ENCODE measurements around the gene EIF4G1. TPM values are rescaled to one million over a fixed set of nuclear protein-coding genes. Genes with fewer than 3 reads are reported as not detected.

EIF4G1 gene
- total and polyA plus RNA-seq, 2 of the 8 experiments (the other 6 are each of a cell fraction or from before 2014, with no cell fraction given), result 318 to 473 TPM

DNA sequence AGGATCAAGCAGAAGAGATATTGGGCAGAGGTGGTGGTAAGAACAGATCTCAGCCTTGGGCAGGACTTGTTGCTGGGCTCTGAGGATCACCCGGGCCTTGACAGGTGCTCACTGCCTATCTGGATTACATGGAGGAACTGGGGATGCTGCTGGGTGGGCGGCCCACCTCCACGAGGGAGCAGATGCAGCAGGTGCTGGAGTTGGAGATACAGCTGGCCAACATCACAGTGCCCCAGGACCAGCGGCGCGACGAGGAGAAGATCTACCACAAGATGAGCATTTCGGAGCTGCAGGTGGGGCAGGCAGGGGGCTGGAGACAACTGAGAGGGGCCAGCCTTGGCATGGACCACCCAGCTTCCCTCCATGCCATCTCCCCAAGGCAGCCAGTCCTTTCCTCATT lies 30.7 kb upstream of the EIF4G1 start:
- H2AK5ac ChIP-seq (ENCODE audit: low read depth, low read length), result no peak overlapping the region
- CTCF ChIA-PET (ENCODE audit: partially characterized antibody), result interaction anchor here (0.6 to 6.0 kb wide), 17 partner anchors 8 to 387 kb away, joined by 3 to 47 read pairs (median 6); partner anchors contain the start of genes ABCF3 and CAMK2N2
- no peaks in the 10 kb centered on the region for H3K27me3 ChIP-seq (replicated peaks in 1 of 4; ENCODE audit: control insufficient read depth in 3 of 4, extremely low read depth in 1 of 4, insufficient read depth in 3 of 4, low read length in 3 of 4)
- no peak overlapping the region for H2BK5ac ChIP-seq (ENCODE audit: low read depth, low read length)
- H3K14ac ChIP-seq (ENCODE audit: insufficient read length), result no peak overlapping the region
- no peak overlapping the region for H3K56ac ChIP-seq (replicated peaks; ENCODE audit: insufficient read length, low read depth, low read length)
- DNase-seq (ENCODE audit: low read depth in 1 of 2, low spot score in 2 of 2), result no peak
- no peaks in the 10 kb centered on the region for H4K20me1 ChIP-seq (replicated peaks in 1 of 2; ENCODE audit: control insufficient read depth in 1 of 2, insufficient read depth in 2 of 2, low read length in 2 of 2)
- no peak overlapping the region for H3K23ac ChIP-seq (ENCODE audit: insufficient read length)
- H3K4me1 ChIP-seq (replicated peaks in 1 of 4; ENCODE audit: control insufficient read depth in 3 of 4, insufficient read depth in 4 of 4, low read length in 3 of 4), result peaks cover 0 to 2% (median 0%) of the 10 kb centered on the region in 4 experiments; a peak in 2 of 7 replicates
- no peak overlapping the region for H3K18ac ChIP-seq (ENCODE audit: extremely low read depth, low read length)
- H2BK120ac ChIP-seq (replicated peaks; ENCODE audit: low read depth, low read length), result no peak overlapping the region
- H4K8ac ChIP-seq (ENCODE audit: extremely low read depth, insufficient read depth, low read length), result no peak overlapping the region
- no peak overlapping the region for H4K5ac ChIP-seq (ENCODE audit: insufficient read length, low read depth, low read length)
- no peak overlapping the region for H2BK20ac ChIP-seq (ENCODE audit: low read length)
- no peak overlapping the region for H3K9ac ChIP-seq (replicated peaks in 1 of 4; ENCODE audit: extremely low read depth in 1 of 4, low read depth in 3 of 4, low read length in 3 of 4)
- no peak for FAIRE-seq
- POLR2A ChIA-PET (ENCODE audit: partially characterized antibody), result interaction anchor here (0.6 to 1.1 kb wide), 3 partner anchors 14 to 101 kb away, joined by 3 to 5 read pairs (median 3); no protein-coding TSS in a partner anchor
- H3K4me2 ChIP-seq (ENCODE audit: insufficient read depth in 1 of 2, low read depth in 2 of 2, low read length in 2 of 2), result no peak overlapping the region
- H2BK12ac ChIP-seq (ENCODE audit: low read depth, low read length), result no peak overlapping the region
- H2AFZ ChIP-seq (ENCODE audit: low read length), result no peak overlapping the region
- no peaks in the 10 kb centered on the region for H3K36me3 ChIP-seq (ENCODE audit: control insufficient read depth in 2 of 4, insufficient read depth in 4 of 4, low read length in 3 of 4)
- no peaks in the 10 kb centered on the region for H3K79me1 ChIP-seq (ENCODE audit: low read depth, low read length)
- H3K4me3 ChIP-seq (ENCODE audit: extremely low read depth in 1 of 4, insufficient read depth in 2 of 4, low read depth in 3 of 4, low read length in 4 of 4), result no peak overlapping the region
- H3K4ac ChIP-seq (replicated peaks; ENCODE audit: insufficient read length, low read depth, low read length), result no peak overlapping the region
- no peaks in the 10 kb centered on the region for H3K23me2 ChIP-seq (ENCODE audit: low read depth, low read length)
- H4K91ac ChIP-seq (replicated peaks; ENCODE audit: insufficient read length, low read length), result no peak overlapping the region
- no peak for TF ChIP-seq TBP (IDR thresholded peaks at IDR 0.05; ENCODE audit: low read depth, low read length)
- no peak for TF ChIP-seq EGR1 (IDR thresholded peaks at IDR 0.05; ENCODE audit: borderline replicate concordance, low read depth, low read length)
- H3K79me2 ChIP-seq (ENCODE audit: control insufficient read depth in 1 of 2, insufficient read depth in 2 of 2, low read length in 2 of 2), result no peaks in the 10 kb centered on the region
- WGBS, 2 experiments (ENCODE audit: extremely low coverage in 1 of 2, insufficient coverage in 1 of 2, insufficient read length in 1 of 2, insufficient replicate concordance in 2 of 2, low coverage in 1 of 2, low lambda C conversion rate in 2 of 2, missing lambda C conversion rate in 1 of 2), result 89% methylated on average over 8 of the region's 8 CpGs; no CpG with 5 or more reads in 1 of the 2 experiments
- H3K9me3 ChIP-seq (ENCODE audit: insufficient read depth in 2 of 2, low read depth in 1 of 2, low read length in 1 of 2), result no peaks in the 10 kb centered on the region
- H3K27ac ChIP-seq (ENCODE audit: low read depth, low read length), result no peak overlapping the region
- H2BK15ac ChIP-seq (ENCODE audit: low read length), result no peak overlapping the region

All from H1 (cell line).